Prostate gland (tissue), 2 donors: Measurements from ENCODE around the gene PAPLN. TPM values are rescaled to one million over a fixed set of nuclear protein-coding genes. Genes with fewer than 3 reads are reported as not detected.

Source experiments
- DNase-seq: peaks from one replicate; pipeline ENCODE4 v3.0.0-alpha.2; 2019; ENCODE audit warnings: low spot score
- H3K27ac ChIP-seq, 2 donors: fragments of 200-600 bp; sonication (generic); 2 replicates each; pipeline ENCODE4 v1.5.1; 2017 to 2019
- H3K27me3 ChIP-seq: fragments of 200-600 bp; sonication (generic); replicated peaks from 2 replicates; pipeline ENCODE4 v1.5.1; 2019; ENCODE audit not compliant: insufficient read depth
- H3K36me3 ChIP-seq, 2 donors: fragments of 200-600 bp; sonication (generic); 1 replicate in 1 of 2; 2 replicates in 1 of 2; pipeline versions ENCODE4 v1.5.1 to v1.8.1; 2017 to 2019
- H3K4me1 ChIP-seq: fragments of 200-600 bp; sonication (generic); replicated peaks from 2 replicates; pipeline ENCODE4 v1.5.1; 2019
- H3K4me3 ChIP-seq, 2 donors: fragments of 200-600 bp; sonication (generic); 2 replicates each; pipeline ENCODE4 v1.5.1; 2017 to 2019
- H3K9me3 ChIP-seq: fragments of 200-600 bp; sonication (generic); 2 replicates; pipeline ENCODE4 v1.5.1; 2017
- POLR2A ChIP-seq: fragments of 450-650 bp; IDR thresholded peaks from one replicate; pipeline ENCODE4 v1.6.1; 2016; ENCODE audit warnings: antibody characterized with exemption, mild to moderate bottlenecking
- POLR2AphosphoS5 ChIP-seq: sonication (generic); formaldehyde crosslinking; IDR thresholded peaks from one replicate; pipeline ENCODE4 v1.6.1; 2017; ENCODE audit warnings: antibody characterized with exemption
- WGBS: methylation state at CpG from one replicate; pipeline ENCODE4 v1.1.5; 2018; 5-methylcytosine and 5-hydroxymethylcytosine counted together
- intact Hi-C: fragments of 100-400 bp; cut with DNase I; formaldehyde crosslinking; loops from one replicate; pipeline ENCODE4 v1.14.2; 2022
- total RNA-seq, 2 donors: library from RNA; depleted of rRNA; stranded (reverse); fragments of >200 nt; gene quantifications; one replicate each; pipeline ENCODE4 v1.1.0, GENCODE V29; 2016
- TF ChIP-seq, protein P1 (sequence below), 4 experiments: fragments of 200-600 bp in 2 of 4; fragments of 450-650 bp in 2 of 4; sonication (generic) in 2 of 4; IDR thresholded peaks; 1 replicate in 3 of 4; 2 replicates in 1 of 4; pipeline ENCODE4 v1.5.1; 2016 to 2019; ENCODE audit warnings: antibody characterized with exemption in 4 of 4, mild to moderate bottlenecking in 2 of 4, moderate library complexity in 2 of 4

Gene PAPLN
- total RNA-seq, 2 donors from 2014 or later, result 10.7 to 33.1 TPM

DNA sequence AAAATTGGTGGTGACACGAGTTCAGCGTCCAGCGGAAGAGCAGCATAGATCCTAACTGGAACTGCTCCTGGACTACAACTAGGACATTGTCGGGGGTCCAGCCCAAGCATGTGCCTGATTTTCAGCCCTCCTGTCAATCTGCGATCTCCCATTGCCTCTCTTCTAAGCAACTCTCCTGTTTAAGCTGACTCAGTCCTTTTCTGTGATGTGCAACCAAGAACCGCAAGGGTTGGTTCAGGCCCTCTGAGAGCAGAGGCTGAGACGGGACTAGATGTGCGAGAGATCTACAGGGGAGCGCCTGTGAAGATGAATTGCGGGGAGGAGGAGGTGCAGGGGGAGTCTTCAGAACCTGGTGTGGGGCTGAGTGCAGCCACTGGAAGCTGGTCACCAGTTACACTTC lies 3.7 kb upstream of the PAPLN start:
- Histone ChIP-seq H3K27me3 (no peaks in the 10 kb centered on the region), H3K27ac (no peak overlapping the region), H3K4me3 (no peak overlapping the region), H3K4me1 (peaks cover 5% of the 10 kb centered on the region), H3K9me3 (no peaks in the 10 kb centered on the region), H3K36me3 (no peaks in the 10 kb centered on the region)
- TF ChIP-seq, protein P1, sequence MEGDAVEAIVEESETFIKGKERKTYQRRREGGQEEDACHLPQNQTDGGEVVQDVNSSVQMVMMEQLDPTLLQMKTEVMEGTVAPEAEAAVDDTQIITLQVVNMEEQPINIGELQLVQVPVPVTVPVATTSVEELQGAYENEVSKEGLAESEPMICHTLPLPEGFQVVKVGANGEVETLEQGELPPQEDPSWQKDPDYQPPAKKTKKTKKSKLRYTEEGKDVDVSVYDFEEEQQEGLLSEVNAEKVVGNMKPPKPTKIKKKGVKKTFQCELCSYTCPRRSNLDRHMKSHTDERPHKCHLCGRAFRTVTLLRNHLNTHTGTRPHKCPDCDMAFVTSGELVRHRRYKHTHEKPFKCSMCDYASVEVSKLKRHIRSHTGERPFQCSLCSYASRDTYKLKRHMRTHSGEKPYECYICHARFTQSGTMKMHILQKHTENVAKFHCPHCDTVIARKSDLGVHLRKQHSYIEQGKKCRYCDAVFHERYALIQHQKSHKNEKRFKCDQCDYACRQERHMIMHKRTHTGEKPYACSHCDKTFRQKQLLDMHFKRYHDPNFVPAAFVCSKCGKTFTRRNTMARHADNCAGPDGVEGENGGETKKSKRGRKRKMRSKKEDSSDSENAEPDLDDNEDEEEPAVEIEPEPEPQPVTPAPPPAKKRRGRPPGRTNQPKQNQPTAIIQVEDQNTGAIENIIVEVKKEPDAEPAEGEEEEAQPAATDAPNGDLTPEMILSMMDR (IDR thresholded peaks at IDR 0.05), result no peak
- TF ChIP-seq POLR2A (no peak), POLR2AphosphoS5 (no peak)
- over 99% methylated on average over 10 of the region's 10 CpGs for WGBS
- no peak for DNase-seq
- intact Hi-C loops, result no loop called here

DNA sequence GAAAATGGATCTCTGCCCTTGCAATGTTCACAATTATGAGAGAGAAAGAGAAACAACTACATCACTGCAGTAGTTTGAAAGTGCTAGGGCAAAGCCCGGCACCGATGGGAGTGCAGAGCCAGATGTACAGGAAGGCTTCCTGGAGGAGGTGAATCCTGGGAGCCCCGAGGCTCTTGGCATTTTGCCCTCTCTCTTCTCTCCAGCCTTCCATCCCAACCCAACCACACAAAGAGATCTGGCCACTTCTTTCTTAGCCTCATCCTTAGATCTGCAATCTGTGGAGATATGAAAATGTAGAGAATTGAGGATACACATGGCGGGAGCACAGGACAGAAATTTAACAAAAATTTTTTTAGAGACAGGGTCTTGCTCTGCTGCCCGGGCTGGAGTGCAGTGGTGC lies 3.3 kb upstream of the PAPLN start:
- no peak for DNase-seq
- TF ChIP-seq, protein P1 (IDR thresholded peaks at IDR 0.05), result no peak
- TF ChIP-seq POLR2AphosphoS5, result no peak
- TF ChIP-seq POLR2A, result no peak
- H3K36me3 ChIP-seq, result no peaks in the 10 kb centered on the region
- no peak overlapping the region for H3K27ac ChIP-seq
- H3K9me3 ChIP-seq, result no peaks in the 10 kb centered on the region
- H3K27me3 ChIP-seq, result no peaks in the 10 kb centered on the region
- H3K4me3 ChIP-seq, result no peak overlapping the region
- intact Hi-C loops, result no loop called here
- WGBS, result 85% methylated on average over 5 of the region's 5 CpGs
- peaks cover 9% of the 10 kb centered on the region for H3K4me1 ChIP-seq

DNA sequence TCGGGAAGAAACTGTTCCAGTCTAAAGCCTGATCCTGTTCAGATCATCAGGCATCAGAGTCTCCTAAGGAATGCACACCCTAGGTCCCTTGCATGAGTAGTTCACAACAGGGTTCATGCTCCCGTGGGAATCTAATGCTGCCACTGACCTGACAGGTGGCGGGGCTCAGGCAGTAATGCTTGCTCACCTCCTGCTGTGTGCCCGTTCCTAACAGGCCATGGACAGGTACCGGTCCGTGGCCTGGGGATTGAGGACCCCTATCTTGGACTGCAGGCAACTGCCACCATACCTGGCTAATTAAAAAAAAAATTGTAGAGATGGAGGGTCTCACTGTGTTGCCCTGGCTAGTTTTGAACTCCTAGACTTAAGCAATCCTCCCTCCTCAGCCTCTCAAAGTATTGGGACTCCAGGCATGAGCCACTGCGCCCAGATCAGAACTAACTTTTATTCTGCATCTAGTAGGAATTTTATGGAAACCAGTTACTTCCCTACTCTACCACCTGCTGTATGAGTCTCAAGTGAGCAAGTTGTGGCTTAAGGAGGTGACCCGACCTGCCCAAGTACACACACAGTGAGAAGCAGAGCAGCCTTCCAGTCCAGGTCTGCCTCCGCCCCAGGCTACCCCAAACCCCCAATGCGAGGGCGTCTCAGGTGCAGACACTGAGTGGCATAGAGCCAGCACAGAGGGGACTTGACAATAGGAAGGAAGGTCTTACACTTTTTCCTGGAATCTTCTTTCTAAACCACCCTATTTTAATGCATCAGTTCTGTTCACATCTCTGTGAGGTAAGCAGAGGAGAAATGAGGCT lies 2.5 kb upstream of the PAPLN start:
- DNase-seq, result no peak
- WGBS, result 76% methylated on average over 11 of the region's 11 CpGs
- intact Hi-C loops, result no loop called here
- TF ChIP-seq, protein P1 (IDR thresholded peaks at IDR 0.05), result no peak
- TF ChIP-seq POLR2AphosphoS5 (no peak), POLR2A (no peak)
- Histone ChIP-seq H3K27ac (no peak overlapping the region), H3K27me3 (no peaks in the 10 kb centered on the region), H3K36me3 (no peaks in the 10 kb centered on the region), H3K4me3 (no peak overlapping the region), H3K4me1 (peaks cover 11% of the 10 kb centered on the region), H3K9me3 (no peaks in the 10 kb centered on the region)

DNA sequence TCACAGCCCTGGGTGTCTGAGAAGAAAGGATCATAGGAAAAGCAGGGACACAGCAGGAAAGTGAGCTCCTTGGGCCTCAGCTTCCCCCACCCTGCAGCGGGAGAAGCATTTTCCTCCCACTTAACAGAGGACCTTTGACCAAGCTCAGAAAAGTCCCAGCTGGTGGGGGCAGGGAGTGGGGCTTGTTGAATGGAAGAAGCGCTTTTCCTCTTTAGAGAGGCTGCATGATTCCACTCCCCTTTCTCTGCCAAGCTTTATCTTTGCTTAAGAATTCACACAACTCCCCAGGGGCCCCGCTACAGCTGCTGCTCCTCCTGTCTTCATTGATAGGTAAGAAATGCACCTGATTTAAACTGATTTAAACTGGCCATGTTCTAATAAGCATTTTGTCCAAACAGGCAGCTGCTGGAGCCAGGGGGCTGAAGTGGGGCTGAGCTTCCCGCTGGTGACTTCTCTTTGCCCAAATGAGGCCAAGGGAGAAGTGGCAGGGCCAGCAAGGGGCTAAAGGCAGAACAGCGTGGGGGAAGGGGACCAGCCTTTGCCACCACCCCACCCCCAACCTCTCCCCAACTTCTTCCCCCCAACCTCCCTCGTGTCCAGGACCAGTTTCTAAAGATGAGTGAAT lies 1.7 kb upstream of the PAPLN start:
- 75% methylated on average over 6 of the region's 6 CpGs for WGBS
- no peaks in the 10 kb centered on the region for H3K9me3 ChIP-seq
- no peaks in the 10 kb centered on the region for H3K27me3 ChIP-seq
- DNase-seq, result no peak
- intact Hi-C loops, result no loop called here
- no peak overlapping the region for H3K4me3 ChIP-seq
- peaks cover 11% of the 10 kb centered on the region for H3K4me1 ChIP-seq
- no peak overlapping the region for H3K27ac ChIP-seq
- no peaks in the 10 kb centered on the region for H3K36me3 ChIP-seq
- TF ChIP-seq POLR2A, result no peak
- no peak for TF ChIP-seq POLR2AphosphoS5
- TF ChIP-seq, protein P1 (IDR thresholded peaks at IDR 0.05), result no peak

DNA sequence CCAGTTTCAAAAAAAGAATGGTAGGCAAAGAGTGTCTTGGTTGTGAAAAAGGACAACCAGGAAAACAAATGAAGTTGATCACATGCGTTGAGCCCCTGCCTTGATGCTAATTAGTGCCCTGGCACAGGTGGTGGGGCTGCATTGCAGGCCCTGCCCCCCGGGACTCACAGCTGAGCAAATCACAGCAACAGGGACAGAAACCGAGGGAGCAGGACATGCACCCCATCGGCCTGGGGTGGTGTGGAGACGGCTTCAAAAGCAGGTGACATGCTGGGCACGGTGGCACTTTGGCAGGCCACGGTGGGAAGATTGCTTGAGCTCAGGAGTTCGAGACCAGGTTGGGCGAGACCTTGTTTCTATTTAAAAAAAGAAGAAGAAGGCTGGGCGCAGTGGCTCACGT lies 1.1 kb upstream of the PAPLN start:
- Histone ChIP-seq H3K4me3 (no peak overlapping the region), H3K9me3 (no peaks in the 10 kb centered on the region), H3K4me1 (peaks cover 11% of the 10 kb centered on the region), H3K27me3 (no peaks in the 10 kb centered on the region), H3K27ac (no peak overlapping the region), H3K36me3 (no peaks in the 10 kb centered on the region)
- DNase-seq, result no peak
- intact Hi-C loops, result no loop called here
- no peak for TF ChIP-seq POLR2AphosphoS5
- TF ChIP-seq, protein P1 (IDR thresholded peaks at IDR 0.05), result no peak
- no peak for TF ChIP-seq POLR2A
- WGBS, result 79% methylated on average over 11 of the region's 11 CpGs
